GM23248 (cell line): ENCODE data around the gene DUS1L. TPM values are rescaled to one million over a fixed set of nuclear protein-coding genes. Genes with fewer than 3 reads are reported as not detected.

Experiments used
- DNase-seq: peaks from one replicate; pipeline ENCODE4 v3.0.0-alpha.2; 2015
- H2AFZ ChIP-seq: fragments of 200-600 bp; sonication (generic); 2 replicates; pipeline ENCODE4 v1.6.1; 2016; ENCODE audit warnings: antibody characterized with exemption
- H3F3A ChIP-seq: fragments of 200-600 bp; sonication (generic); 2 replicates; pipeline ENCODE4 v1.6.1; 2016; ENCODE audit warnings: mild to moderate bottlenecking, antibody characterized with exemption, mixed run types; ENCODE audit not compliant: insufficient read depth
- H3K27ac ChIP-seq: fragments of 200-600 bp; sonication (generic); 2 replicates; pipeline ENCODE4 v1.5.1; 2016; ENCODE audit warnings: mild to moderate bottlenecking
- H3K27me3 ChIP-seq: fragments of 200-600 bp; sonication (generic); replicated peaks from 2 replicates; pipeline ENCODE4 v1.6.1; 2016; ENCODE audit warnings: mild to moderate bottlenecking; ENCODE audit not compliant: insufficient read depth
- H3K36me3 ChIP-seq: fragments of 200-600 bp; sonication (generic); 2 replicates; pipeline ENCODE4 v1.6.1; 2016; ENCODE audit warnings: low read depth, mild to moderate bottlenecking
- H3K4me1 ChIP-seq: fragments of 200-600 bp; sonication (generic); 2 replicates; pipeline ENCODE4 v1.6.1; 2016; ENCODE audit warnings: mild to moderate bottlenecking; ENCODE audit not compliant: insufficient read depth
- H3K4me2 ChIP-seq: fragments of 200-600 bp; sonication (generic); one replicate; pipeline ENCODE4 v1.6.1; 2016; ENCODE audit warnings: mild to moderate bottlenecking; ENCODE audit not compliant: unreplicated experiment
- H3K4me3 ChIP-seq: fragments of 200-600 bp; sonication (generic); 2 replicates; pipeline ENCODE4 v1.5.1; 2016; ENCODE audit warnings: mild to moderate bottlenecking
- H3K79me2 ChIP-seq: fragments of 200-600 bp; sonication (generic); 2 replicates; pipeline ENCODE4 v1.6.1; 2016; ENCODE audit warnings: mild to moderate bottlenecking; ENCODE audit not compliant: insufficient read depth
- H3K9ac ChIP-seq: fragments of 200-600 bp; sonication (generic); 2 replicates; pipeline ENCODE4 v1.6.1; 2016; ENCODE audit warnings: mild to moderate bottlenecking
- H3K9me2 ChIP-seq: fragments of 200-600 bp; sonication (generic); 2 replicates; pipeline ENCODE4 v1.6.1; 2016; ENCODE audit warnings: mixed run types, mild to moderate bottlenecking, moderate library complexity; ENCODE audit not compliant: insufficient read depth
- H3K9me3 ChIP-seq: fragments of 200-600 bp; sonication (generic); one replicate; pipeline ENCODE4 v1.6.1; 2017; ENCODE audit warnings: low read depth
- H4K20me1 ChIP-seq: fragments of 200-600 bp; sonication (generic); 2 replicates; pipeline ENCODE4 v1.6.0; 2016; ENCODE audit not compliant: insufficient read depth
- EZH2 ChIP-seq: fragments of 200-600 bp; sonication (generic); IDR thresholded peaks from 2 replicates; pipeline ENCODE4 v1.6.1; 2018; ENCODE audit warnings: antibody characterized with exemption, mild to moderate bottlenecking; ENCODE audit not compliant: insufficient read depth, poor library complexity, severe bottlenecking
- EZH2phosphoT487 ChIP-seq: fragments of 200-600 bp; sonication (generic); IDR thresholded peaks from 2 replicates; pipeline ENCODE4 v1.6.1; 2018; ENCODE audit warnings: antibody characterized with exemption, moderate library complexity, mild to moderate bottlenecking, low read depth; ENCODE audit not compliant: insufficient read depth
- WGBS, 2 experiments: methylation state at CpG; one replicate each; pipeline ENCODE4 v1.1.6; 2015 to 2017; ENCODE audit warnings: low lambda C conversion rate in 2 of 2, low coverage in 1 of 2; ENCODE audit errors: missing lambda C conversion rate in 2 of 2; 5-methylcytosine and 5-hydroxymethylcytosine counted together
- in situ Hi-C: fragments of 300-500 bp; cut with MboI; formaldehyde crosslinking; loops from 2 replicates; pipeline ENCODE4 v1.15.0; 2020
- polyA plus RNA-seq: library from polyadenylated mRNA; unstranded; fragments of >200 nt; fragmentation: Nextera tagmentation; extraction: Ambion mirVana; gene quantifications from 2 replicates; pipeline ENCODE4 v1.2.1, GENCODE V29; 2016
- total RNA-seq: library from RNA; depleted of rRNA; stranded (reverse); fragments of >200 nt; shearing (Covaris generic); gene quantifications from 2 replicates; pipeline ENCODE4 v1.2.3, GENCODE V29; 2014

Gene DUS1L
- total and polyA plus RNA-seq, 2 experiments from 2014 or later = 13.3 to 61.2 TPM

DNA sequence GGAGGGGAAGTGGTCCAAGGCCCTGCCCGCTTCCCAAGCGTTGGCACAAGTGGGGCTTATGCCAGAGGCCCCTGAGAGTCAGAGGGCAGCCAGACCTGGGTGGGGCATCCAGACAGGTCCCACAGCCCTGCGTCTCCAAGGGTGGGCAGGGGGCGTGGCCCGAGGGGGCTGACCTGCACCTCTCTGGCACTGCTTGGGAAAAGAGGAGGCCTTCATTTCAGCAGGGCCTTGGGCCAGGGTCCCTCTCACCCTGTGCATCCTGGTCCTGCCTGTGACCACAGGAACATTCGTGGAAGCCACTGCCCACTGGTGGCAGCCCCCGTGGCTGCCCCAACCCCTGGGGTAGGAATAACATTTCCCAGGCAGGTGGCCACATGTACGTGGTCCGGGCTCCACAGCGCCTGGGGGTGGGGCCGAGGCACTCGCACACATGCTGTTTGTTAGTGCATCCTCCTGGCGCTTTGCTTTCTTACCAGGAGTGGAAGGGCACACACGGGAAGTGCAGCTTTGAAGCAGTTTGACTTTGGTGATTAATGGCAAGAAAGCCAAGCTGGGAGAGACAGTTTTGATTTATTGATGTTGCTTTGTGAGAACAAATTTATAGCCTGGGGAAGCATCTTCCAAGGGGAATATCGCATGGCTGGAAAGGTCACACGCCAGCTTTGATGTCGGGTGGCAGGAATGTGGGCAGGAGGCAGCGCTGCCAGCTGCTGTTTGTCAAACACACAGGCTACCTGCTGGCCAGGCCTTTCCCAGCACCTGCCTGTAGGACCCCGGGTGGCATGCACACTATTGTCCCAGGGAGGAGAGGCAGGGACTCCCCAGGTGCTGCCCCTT is 47.2 kb downstream of the DUS1L start:
- H3K4me1 ChIP-seq = no peaks in the 10 kb centered on the region
- in situ Hi-C loops = no loop called here
- no peak for TF ChIP-seq EZH2phosphoT487
- H3K4me2 ChIP-seq = no peak overlapping the region
- H3K9ac ChIP-seq = no peak overlapping the region
- H2AFZ ChIP-seq = no peak overlapping the region
- H3K4me3 ChIP-seq = no peak overlapping the region
- H4K20me1 ChIP-seq = no peaks in the 10 kb centered on the region
- no peaks in the 10 kb centered on the region for H3K9me3 ChIP-seq
- H3K27ac ChIP-seq = no peak overlapping the region
- H3K79me2 ChIP-seq = no peaks in the 10 kb centered on the region
- H3K27me3 ChIP-seq = no peaks in the 10 kb centered on the region
- no peak for DNase-seq
- no peaks in the 10 kb centered on the region for H3K36me3 ChIP-seq
- no peaks in the 10 kb centered on the region for H3K9me2 ChIP-seq
- WGBS, 2 experiments = 63% methylated on average over 19 of the region's 19 CpGs
- H3F3A ChIP-seq = no peaks in the 10 kb centered on the region

DNA sequence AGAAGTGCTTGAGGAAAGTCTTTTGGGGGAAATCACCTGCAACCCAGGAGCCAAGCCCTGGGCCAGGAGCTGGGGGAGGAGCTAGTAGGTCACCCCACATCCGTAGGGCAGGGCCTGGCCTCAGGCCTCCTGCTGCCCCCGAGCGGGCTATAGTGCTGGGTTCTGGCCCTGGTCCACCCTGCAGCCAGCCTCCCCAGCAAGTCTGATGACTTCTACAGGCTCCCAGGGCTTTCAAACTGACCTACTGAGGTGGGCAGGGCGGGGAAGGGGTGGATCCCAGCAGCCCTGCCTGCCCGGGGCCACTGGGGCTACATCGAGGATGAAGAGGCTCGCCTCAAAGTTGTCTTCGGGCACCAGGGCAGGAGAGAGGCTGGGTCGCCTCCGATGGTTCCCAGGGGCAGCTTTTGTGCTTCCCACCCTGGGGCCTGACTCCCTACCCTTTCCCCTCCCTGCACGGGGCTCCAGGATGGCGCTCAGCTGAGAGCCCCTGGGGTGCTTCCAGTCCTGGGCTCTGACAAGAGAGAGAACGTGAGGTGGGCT is 47.9 kb downstream of the DUS1L start:
- Histone ChIP-seq H3K4me1 (no peaks in the 10 kb centered on the region), H3K4me3 (no peak overlapping the region), H3K9ac (no peak overlapping the region), H3F3A (no peaks in the 10 kb centered on the region), H3K27me3 (no peaks in the 10 kb centered on the region), H2AFZ (no peak overlapping the region), H4K20me1 (no peaks in the 10 kb centered on the region), H3K79me2 (no peaks in the 10 kb centered on the region), H3K9me2 (no peaks in the 10 kb centered on the region), H3K9me3 (no peaks in the 10 kb centered on the region), H3K36me3 (no peaks in the 10 kb centered on the region), H3K27ac (no peak overlapping the region), H3K4me2 (no peak overlapping the region)
- 81 to 82% methylated on average over 11 to 12 of the region's 13 CpGs for WGBS, 2 experiments
- TF ChIP-seq EZH2phosphoT487 (no peak), EZH2 (no peak)
- in situ Hi-C loops = no loop called here
- DNase-seq = no peak

DNA sequence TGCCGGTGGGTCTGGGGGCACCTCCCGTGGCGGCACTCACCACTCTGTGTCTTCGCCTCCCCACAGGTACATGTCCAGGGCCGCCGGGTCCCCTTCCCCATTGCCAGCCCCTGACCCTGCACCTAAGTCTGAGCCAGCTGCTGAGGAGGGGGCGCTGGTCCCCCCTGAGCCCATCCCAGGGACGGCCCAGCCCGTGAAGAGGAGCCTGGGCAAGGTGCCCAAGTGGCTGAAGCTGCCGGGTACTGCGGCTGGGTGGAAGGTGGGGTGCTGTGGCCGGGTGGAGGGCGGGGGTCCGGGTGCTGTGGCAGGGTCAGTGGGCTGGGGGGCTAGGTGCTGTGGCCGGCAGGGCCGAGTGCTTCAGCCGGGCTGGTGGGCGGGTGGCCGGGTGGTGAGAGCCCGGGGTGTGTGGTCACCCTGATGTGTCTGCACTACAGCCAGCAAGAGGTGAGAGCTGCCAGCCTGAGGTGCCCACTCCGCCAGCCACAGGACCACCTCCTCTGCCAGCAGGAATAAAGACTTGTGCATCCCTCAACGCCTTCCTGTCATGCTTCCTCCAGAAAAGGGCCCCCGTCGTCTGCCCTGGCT is 48.6 kb downstream of the DUS1L start:
- Histone ChIP-seq H3K4me2 (no peak overlapping the region), H3K79me2 (no peaks in the 10 kb centered on the region), H3K27ac (no peak overlapping the region), H2AFZ (no peak overlapping the region), H3F3A (no peaks in the 10 kb centered on the region), H3K27me3 (no peaks in the 10 kb centered on the region), H3K9ac (no peak overlapping the region), H3K36me3 (no peaks in the 10 kb centered on the region), H3K9me2 (no peaks in the 10 kb centered on the region), H3K4me3 (no peak overlapping the region), H3K4me1 (no peaks in the 10 kb centered on the region), H3K9me3 (no peaks in the 10 kb centered on the region), H4K20me1 (no peaks in the 10 kb centered on the region)
- WGBS, 2 experiments = 74 to 86% methylated on average over 22 to 23 of the region's 24 CpGs
- in situ Hi-C loops = no loop called here
- TF ChIP-seq EZH2phosphoT487 (no peak), EZH2 (no peak)
- DNase-seq = no peak

DNA sequence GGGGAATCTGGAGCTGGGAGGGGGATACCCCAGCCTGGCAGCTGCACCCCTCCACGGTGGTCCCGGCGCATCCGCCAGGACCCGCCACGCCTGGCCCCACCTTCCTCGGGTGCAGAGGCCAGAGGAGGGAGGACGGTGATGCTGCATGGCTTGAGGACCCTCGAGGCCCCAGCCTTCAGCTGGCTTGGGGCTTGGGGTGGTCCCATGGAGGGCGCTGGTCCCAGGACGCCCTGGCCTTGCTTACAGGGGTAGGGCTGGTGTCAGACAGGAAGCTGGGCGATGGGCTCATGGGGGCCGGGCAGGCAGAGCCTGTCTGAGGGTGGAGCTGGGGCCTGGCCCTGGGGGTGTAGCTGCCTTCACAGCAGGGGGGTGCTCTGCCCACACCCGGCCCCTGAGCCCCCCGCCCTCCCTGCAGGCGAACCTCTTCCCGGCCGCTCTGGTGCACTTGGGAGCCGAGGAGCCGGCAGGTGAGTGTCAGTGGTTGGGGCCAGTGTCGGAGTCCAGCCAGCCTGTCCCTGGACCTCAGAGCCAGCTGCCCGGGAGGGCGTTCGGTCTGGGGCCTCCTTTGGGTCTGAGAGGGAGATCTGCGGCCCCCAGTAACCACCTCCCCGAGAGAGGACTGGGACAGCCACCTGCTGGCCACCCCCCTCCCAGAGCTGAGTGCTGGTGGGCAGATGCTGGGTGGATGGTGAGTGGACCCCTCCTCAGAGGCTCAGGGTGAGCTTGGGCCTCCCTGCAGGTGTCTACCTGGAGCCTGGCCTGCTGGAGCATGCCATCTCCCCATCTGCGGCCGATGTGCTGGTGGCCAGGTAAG is 49.3 kb downstream of the DUS1L start:
- Histone ChIP-seq H3K36me3 (no peaks in the 10 kb centered on the region), H3K9me3 (no peaks in the 10 kb centered on the region), H3K79me2 (no peaks in the 10 kb centered on the region), H3K4me1 (no peaks in the 10 kb centered on the region), H3F3A (no peaks in the 10 kb centered on the region), H3K4me2 (no peak overlapping the region), H3K9me2 (no peaks in the 10 kb centered on the region), H3K27ac (no peak overlapping the region), H3K4me3 (no peak overlapping the region), H3K27me3 (no peaks in the 10 kb centered on the region), H4K20me1 (no peaks in the 10 kb centered on the region), H3K9ac (no peak overlapping the region), H2AFZ (no peak overlapping the region)
- no peak for DNase-seq
- TF ChIP-seq EZH2phosphoT487 (no peak), EZH2 (no peak)
- WGBS, 2 experiments = 87 to 89% methylated on average over 20 to 23 of the region's 28 CpGs
- in situ Hi-C loops = no loop called here
